Adrenal gland (tissue), 5 donors: ENCODE data around the gene CALML5.
"Not testable (repeated sequence)": the region's sequence is repeated elsewhere in the genome, so short reads cannot be mapped to it uniquely, and the experiment has no call there.

Source experiments
- CTCF ChIP-seq, 6 experiments: fragments of 450-650 bp in 4 of 6; fragments of 200-600 bp in 2 of 6; sonication (generic) in 1 of 6; IDR thresholded peaks; 1 replicate in 5 of 6; 2 replicates in 1 of 6; pipeline versions ENCODE4 v1.5.1 to v1.8.0; 2016 to 2021; ENCODE audit warnings: antibody characterized with exemption in 6 of 6, mild to moderate bottlenecking in 2 of 6, moderate library complexity in 1 of 6
- POLR2A ChIP-seq, 2 donors: fragments of 450-650 bp; IDR thresholded peaks; one replicate each; pipeline ENCODE4 v1.6.1; 2017; ENCODE audit warnings: antibody characterized with exemption in 2 of 2, mild to moderate bottlenecking in 2 of 2, moderate library complexity in 1 of 2
- donor health status: DM: no; HTN: no; CAD: no.

- TF ChIP-seq CTCF, POLR2A (IDR thresholded peaks at IDR 0.05): not testable (repeated sequence)
These were observed 23.2 kb downstream of the CALML5 start for GRCh38 chr10:5475974-5476807.
